Measurements from ENCODE around the gene LIMK2.
"Not testable (repeated sequence)": the region's sequence is repeated elsewhere in the genome, so short reads cannot be mapped to it uniquely, and the experiment has no call there.

Gene LIMK2

DNA sequence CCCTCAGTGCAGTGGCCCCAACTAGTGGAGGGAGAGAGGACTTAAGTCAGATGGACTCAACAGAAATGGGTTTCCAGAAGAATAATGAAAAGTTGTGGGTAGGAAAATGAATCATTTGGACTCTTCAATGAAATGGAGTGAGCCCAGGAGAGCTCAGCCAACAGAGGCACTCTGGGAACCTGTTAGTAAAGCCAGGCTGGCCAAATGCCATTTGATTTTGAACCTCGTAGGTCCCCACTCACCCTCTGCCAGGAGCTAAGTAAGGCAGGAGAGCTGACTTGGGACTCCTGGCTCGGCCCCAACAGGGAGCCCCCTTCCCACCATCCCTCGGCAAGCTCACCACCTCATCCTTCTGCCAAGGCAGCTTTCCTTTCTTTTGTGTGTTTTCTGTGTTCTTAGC, 5.6 kb upstream of the LIMK2 start:
- DNase-seq; H3K4me1 ChIP-seq (ENCODE audit: control insufficient read depth, low read depth, low read length); H3K36me3 ChIP-seq (ENCODE audit: control insufficient read depth, insufficient read depth, low read length); H3K27me3 ChIP-seq (ENCODE audit: insufficient read depth, low read length, poor library complexity); H3K4ac ChIP-seq (ENCODE audit: low read depth, low read length); H2BK5ac ChIP-seq (ENCODE audit: low read length); H2BK120ac ChIP-seq (ENCODE audit: low read depth, low read length); H4K8ac ChIP-seq (ENCODE audit: low read depth, low read length); H3K27ac ChIP-seq (ENCODE audit: low read depth, low read length); H3K79me2 ChIP-seq (ENCODE audit: control insufficient read depth, insufficient read depth, low read length); H2BK15ac ChIP-seq (replicated peaks; ENCODE audit: low read depth); H2AK5ac ChIP-seq (ENCODE audit: low read length); H3K4me2 ChIP-seq (ENCODE audit: low read length); H3K4me3 ChIP-seq (ENCODE audit: low read length); H3K79me1 ChIP-seq (ENCODE audit: low read length); H3K56ac ChIP-seq (ENCODE audit: low read length); H4K5ac ChIP-seq (ENCODE audit: low read length); H3K23ac ChIP-seq (ENCODE audit: low read length); H3K9ac ChIP-seq (ENCODE audit: low read length); H3K18ac ChIP-seq (ENCODE audit: low read length): not testable (repeated sequence)
- no CpG with 5 or more reads among the region's 3 CpGs for WGBS (ENCODE audit: extremely low coverage, insufficient coverage, low lambda C conversion rate)

DNA sequence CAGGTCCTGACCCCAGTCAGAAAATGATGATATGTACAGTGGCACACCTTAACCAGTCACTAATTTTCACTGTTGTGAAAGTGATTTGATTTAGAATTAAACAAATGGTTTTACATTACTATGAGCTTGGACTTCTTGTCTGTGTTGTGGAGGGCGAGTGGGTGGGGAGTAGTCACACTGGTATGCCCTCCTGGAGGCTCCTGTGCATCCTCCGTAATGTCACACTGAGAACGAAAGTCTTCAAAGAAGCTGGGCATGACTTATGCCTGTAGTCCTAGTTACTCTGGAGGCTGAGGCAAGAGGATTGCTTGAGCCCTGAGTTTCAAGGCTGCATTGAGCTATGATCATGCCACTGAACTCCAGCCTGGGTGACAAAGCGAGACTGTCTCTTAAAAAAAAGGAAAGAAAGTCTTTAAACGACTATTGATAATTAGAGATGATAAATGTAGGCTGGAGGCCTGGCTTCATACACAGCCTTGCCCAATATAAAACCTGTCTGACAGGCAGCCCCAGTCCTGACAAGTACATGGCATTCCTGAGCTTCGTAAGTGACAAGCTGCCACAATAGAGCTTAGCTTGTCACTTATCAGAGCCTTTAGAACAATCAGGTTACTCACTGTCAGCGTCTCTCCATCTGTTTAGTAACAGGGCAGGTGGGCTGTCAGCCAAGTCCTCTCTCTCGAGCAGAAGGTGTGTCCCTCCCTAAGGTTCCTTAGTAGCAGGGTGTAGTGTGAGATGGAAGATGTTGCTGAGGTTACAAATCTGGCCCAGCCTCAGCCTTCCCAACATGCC, 5.0 kb upstream of the LIMK2 start:
- no peak for DNase-seq
- Histone ChIP-seq H3K56ac (ENCODE audit: low read length) (no peak overlapping the region), H3K79me2 (ENCODE audit: control insufficient read depth, insufficient read depth, low read length) (no peaks in the 10 kb centered on the region), H2BK15ac (replicated peaks; ENCODE audit: low read depth) (no peak overlapping the region), H3K18ac (ENCODE audit: low read length) (no peak overlapping the region), H3K23ac (ENCODE audit: low read length) (no peak overlapping the region), H4K5ac (ENCODE audit: low read length) (no peak overlapping the region), H2BK120ac (ENCODE audit: low read depth, low read length) (no peak overlapping the region), H3K4me1 (ENCODE audit: control insufficient read depth, low read depth, low read length) (no peaks in the 10 kb centered on the region), H3K4ac (ENCODE audit: low read depth, low read length) (no peak overlapping the region), H3K27me3 (ENCODE audit: insufficient read depth, low read length, poor library complexity) (no peaks in the 10 kb centered on the region), H2BK5ac (ENCODE audit: low read length) (no peak overlapping the region), H3K9ac (ENCODE audit: low read length) (no peak overlapping the region), H3K4me2 (ENCODE audit: low read length) (no peak overlapping the region), H3K4me3 (ENCODE audit: low read length) (no peak overlapping the region), H4K8ac (ENCODE audit: low read depth, low read length) (no peak overlapping the region), H3K27ac (ENCODE audit: low read depth, low read length) (no peak overlapping the region), H3K36me3 (ENCODE audit: control insufficient read depth, insufficient read depth, low read length) (no peaks in the 10 kb centered on the region), H3K79me1 (ENCODE audit: low read length) (no peaks in the 10 kb centered on the region), H2AK5ac (ENCODE audit: low read length) (no peak overlapping the region)
- no CpG with 5 or more reads among the region's 8 CpGs for WGBS (ENCODE audit: extremely low coverage, insufficient coverage, low lambda C conversion rate)

DNA sequence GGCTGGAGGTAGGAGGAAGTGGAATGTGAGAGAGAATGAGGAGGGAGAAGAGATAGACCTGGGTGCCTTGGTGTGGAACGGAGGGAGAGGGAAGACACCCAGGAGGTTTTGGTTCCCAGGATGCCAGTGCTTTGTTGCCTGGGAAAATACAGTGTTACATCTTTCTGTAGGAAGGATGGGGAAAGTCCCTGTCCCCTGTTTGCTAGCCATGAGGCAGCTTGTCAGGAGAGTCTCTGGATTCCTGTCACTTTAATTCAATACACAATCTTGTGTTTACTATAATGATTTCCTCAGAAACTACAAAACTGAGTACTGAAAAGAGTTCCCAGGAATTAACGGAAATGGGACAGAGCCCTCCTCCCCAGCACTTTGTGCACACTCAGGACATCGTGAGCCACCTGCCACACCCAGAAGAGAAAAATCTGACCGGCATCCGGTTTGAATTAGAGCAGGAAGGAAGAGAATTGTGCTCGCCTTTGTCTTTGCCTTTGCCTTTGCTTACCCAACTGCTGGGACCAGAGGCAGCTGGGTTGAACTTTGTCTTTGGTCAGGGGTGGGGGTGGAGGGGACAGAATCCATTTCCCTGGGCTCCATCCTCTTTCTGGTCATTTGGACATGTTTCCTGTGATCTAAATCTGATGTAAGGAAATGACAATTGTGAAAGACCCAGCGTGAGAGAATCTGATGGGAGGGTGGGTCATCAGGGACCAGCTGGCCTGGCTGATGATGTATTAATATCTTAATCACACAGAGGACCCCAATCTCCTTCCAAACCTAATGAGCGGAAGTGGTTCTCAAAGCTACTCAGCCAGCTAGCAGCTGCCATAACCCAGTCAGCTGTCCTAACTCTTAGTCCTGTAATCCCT, 1.3 kb upstream of the LIMK2 start:
- Histone ChIP-seq H2BK5ac (ENCODE audit: low read length) (no peak overlapping the region), H4K8ac (ENCODE audit: low read depth, low read length) (no peak overlapping the region), H3K4me2 (ENCODE audit: low read length) (no peak overlapping the region), H2AK5ac (ENCODE audit: low read length) (no peak overlapping the region), H3K23ac (ENCODE audit: low read length) (no peak overlapping the region), H4K5ac (ENCODE audit: low read length) (no peak overlapping the region), H3K4me3 (ENCODE audit: low read length) (no peak overlapping the region), H3K79me1 (ENCODE audit: low read length) (peaks cover 5% of the 10 kb centered on the region), H3K27me3 (ENCODE audit: insufficient read depth, low read length, poor library complexity) (no peaks in the 10 kb centered on the region), H2BK120ac (ENCODE audit: low read depth, low read length) (no peak overlapping the region), H3K36me3 (ENCODE audit: control insufficient read depth, insufficient read depth, low read length) (no peaks in the 10 kb centered on the region), H3K18ac (ENCODE audit: low read length) (no peak overlapping the region), H3K79me2 (ENCODE audit: control insufficient read depth, insufficient read depth, low read length) (peaks cover 12% of the 10 kb centered on the region), H3K9ac (ENCODE audit: low read length) (no peak overlapping the region), H3K56ac (ENCODE audit: low read length) (no peak overlapping the region), H3K4ac (ENCODE audit: low read depth, low read length) (no peak overlapping the region), H3K4me1 (ENCODE audit: control insufficient read depth, low read depth, low read length) (peaks cover 4% of the 10 kb centered on the region), H3K27ac (ENCODE audit: low read depth, low read length) (no peak overlapping the region), H2BK15ac (replicated peaks; ENCODE audit: low read depth) (no peak overlapping the region)
- WGBS (ENCODE audit: extremely low coverage, insufficient coverage, low lambda C conversion rate) = no CpG with 5 or more reads among the region's 8 CpGs
- DNase-seq = no peak

DNA sequence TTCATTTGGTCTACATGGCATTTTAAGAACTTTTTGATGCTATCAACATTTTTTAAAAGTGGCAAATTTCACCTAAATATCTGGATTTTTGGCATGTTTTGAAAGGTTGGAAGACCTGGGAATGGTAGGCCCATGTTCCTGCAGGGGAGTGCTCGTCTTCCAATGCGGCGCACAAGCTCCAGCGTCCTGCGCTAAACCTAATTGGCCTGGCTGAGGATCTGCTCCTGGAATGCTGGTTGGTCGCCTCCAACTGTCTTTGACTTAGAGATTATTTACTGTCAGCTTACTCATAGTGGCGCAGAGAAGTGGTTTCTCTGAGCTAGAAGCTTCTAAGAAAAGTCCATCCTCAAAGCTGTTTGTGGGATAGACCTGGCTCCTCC, 626 bp upstream of the LIMK2 start:
- Histone ChIP-seq H3K27me3 (ENCODE audit: insufficient read depth, low read length, poor library complexity) (no peaks in the 10 kb centered on the region), H4K8ac (ENCODE audit: low read depth, low read length) (no peak overlapping the region), H3K9ac (ENCODE audit: low read length) (no peak overlapping the region), H3K36me3 (ENCODE audit: control insufficient read depth, insufficient read depth, low read length) (no peaks in the 10 kb centered on the region), H3K4ac (ENCODE audit: low read depth, low read length) (no peak overlapping the region), H2BK120ac (ENCODE audit: low read depth, low read length) (no peak overlapping the region), H4K5ac (ENCODE audit: low read length) (peak overlapping the region; percentile 27), H3K79me1 (ENCODE audit: low read length) (peaks cover 8% of the 10 kb centered on the region), H3K23ac (ENCODE audit: low read length) (no peak overlapping the region), H2BK15ac (replicated peaks; ENCODE audit: low read depth) (no peak overlapping the region), H3K56ac (ENCODE audit: low read length) (peak overlapping the region; percentile 80), H3K27ac (ENCODE audit: low read depth, low read length) (no peak overlapping the region), H3K4me2 (ENCODE audit: low read length) (peak overlapping the region; percentile 33), H2AK5ac (ENCODE audit: low read length) (no peak overlapping the region), H3K4me3 (ENCODE audit: low read length) (no peak overlapping the region), H3K79me2 (ENCODE audit: control insufficient read depth, insufficient read depth, low read length) (peaks cover 17% of the 10 kb centered on the region), H3K4me1 (ENCODE audit: control insufficient read depth, low read depth, low read length) (peaks cover 4% of the 10 kb centered on the region), H3K18ac (ENCODE audit: low read length) (no peak overlapping the region), H2BK5ac (ENCODE audit: low read length) (no peak overlapping the region)
- WGBS (ENCODE audit: extremely low coverage, insufficient coverage, low lambda C conversion rate) = no CpG with 5 or more reads among the region's 7 CpGs
- no peak for DNase-seq

DNA sequence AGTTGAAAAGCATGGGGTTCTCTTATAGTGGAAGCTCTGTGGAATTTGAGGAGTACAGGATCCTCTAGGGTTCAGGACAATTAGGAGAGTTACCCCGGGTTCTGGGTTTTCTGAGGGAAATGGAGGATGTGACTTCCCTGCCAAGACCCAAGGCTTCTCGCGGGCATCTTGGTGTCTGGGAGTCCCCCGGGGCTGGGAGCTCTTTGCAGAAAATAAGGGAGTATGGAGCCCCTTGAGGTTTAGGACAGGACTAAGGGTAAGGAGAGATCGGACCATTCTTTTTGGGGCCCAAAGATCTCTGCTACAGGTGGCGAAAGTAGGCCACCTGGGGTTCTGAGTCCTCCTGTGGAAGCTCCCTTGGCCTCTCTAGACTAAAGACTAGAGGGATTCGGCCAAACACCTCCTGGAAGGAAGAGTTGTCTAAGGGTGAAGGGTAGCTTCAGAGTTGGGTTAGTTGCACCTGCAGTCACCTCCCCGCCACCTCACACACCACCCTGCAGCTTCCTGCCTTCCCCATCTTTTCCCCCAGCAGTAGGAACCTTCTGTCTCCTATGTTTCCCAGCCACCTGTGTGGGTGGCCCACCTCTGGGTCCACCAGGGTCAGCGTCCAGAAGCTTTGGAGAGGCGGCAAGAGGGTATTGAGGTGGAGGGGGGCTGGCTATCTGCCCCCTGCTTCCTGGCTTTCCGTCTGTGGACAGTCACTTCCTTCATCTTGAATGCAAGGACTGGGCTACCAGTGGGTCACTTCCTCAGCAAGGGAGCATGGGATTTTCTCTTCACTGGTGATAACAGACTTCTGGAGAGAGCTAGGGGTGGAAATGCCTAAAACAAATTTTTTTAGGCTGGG, 908 bp downstream of the LIMK2 start:
- Histone ChIP-seq H3K27me3 (ENCODE audit: insufficient read depth, low read length, poor library complexity) (no peaks in the 10 kb centered on the region), H3K4me1 (ENCODE audit: control insufficient read depth, low read depth, low read length) (peaks cover 4% of the 10 kb centered on the region), H3K27ac (ENCODE audit: low read depth, low read length) (no peak overlapping the region), H2AK5ac (ENCODE audit: low read length) (no peak overlapping the region), H2BK5ac (ENCODE audit: low read length) (no peak overlapping the region), H4K5ac (ENCODE audit: low read length) (no peak overlapping the region), H3K36me3 (ENCODE audit: control insufficient read depth, insufficient read depth, low read length) (no peaks in the 10 kb centered on the region), H3K9ac (ENCODE audit: low read length) (peak overlapping the region; percentile 78), H3K4me3 (ENCODE audit: low read length) (peak overlapping the region; percentile 89), H3K4ac (ENCODE audit: low read depth, low read length) (peak overlapping the region; percentile 17), H3K79me2 (ENCODE audit: control insufficient read depth, insufficient read depth, low read length) (peaks cover 18% of the 10 kb centered on the region), H2BK15ac (replicated peaks; ENCODE audit: low read depth) (no peak overlapping the region), H3K4me2 (ENCODE audit: low read length) (peak overlapping the region; percentile 91), H3K18ac (ENCODE audit: low read length) (peak overlapping the region; percentile 41), H3K56ac (ENCODE audit: low read length) (peak overlapping the region; percentile 93), H3K23ac (ENCODE audit: low read length) (no peak overlapping the region), H3K79me1 (ENCODE audit: low read length) (peaks cover 10% of the 10 kb centered on the region), H4K8ac (ENCODE audit: low read depth, low read length) (no peak overlapping the region), H2BK120ac (ENCODE audit: low read depth, low read length) (no peak overlapping the region)
- DNase-seq = no peak
- WGBS (ENCODE audit: extremely low coverage, insufficient coverage, low lambda C conversion rate) = no CpG with 5 or more reads among the region's 11 CpGs

Measured in mesendoderm (in vitro differentiated cells).